ENCODE data around the gene BCL2. TPM values are rescaled to one million over a fixed set of nuclear protein-coding genes. Genes with fewer than 3 reads are reported as not detected.

BCL2 gene
- total and polyA plus RNA-seq, 7 donors: 2.8 to 25.7 (median 11.3) TPM

- Histone ChIP-seq H3K4me1 (peaks cover 0 to 24% (median 22%) of the 10 kb centered on the region in 4 donors), H3K4me3 (no peak overlapping the region), H3K27me3 (no peaks in the 10 kb centered on the region), H3K27ac (no peak overlapping the region), H3K9me3 (no peaks in the 10 kb centered on the region), H3K36me3 (no peaks in the 10 kb centered on the region)
- TF ChIP-seq POLR2A (IDR thresholded peaks at IDR 0.05): no peak
- no peak for TF ChIP-seq POLR2AphosphoS5 (IDR thresholded peaks at IDR 0.05)
- TF ChIP-seq EP300 (IDR thresholded peaks at IDR 0.05): no peak
- TF ChIP-seq CTCF (IDR thresholded peaks at IDR 0.05): no peak
- DNase-seq: no peak
- WGBS, 2 donors: 65 to 70% methylated on average over 3 of the region's 3 CpGs
- intact Hi-C loops (cut with DNase I): no loop called here
Observed at GRCh38 chr18:63152096-63152495, 167.5 kb downstream of the BCL2 start.

- 91 to 96% methylated on average over 5 of the region's 5 CpGs for WGBS, 2 donors
- Histone ChIP-seq H3K36me3 (no peaks in the 10 kb centered on the region), H3K27ac (no peak overlapping the region), H3K4me1 (peaks cover 0 to 25% (median 23%) of the 10 kb centered on the region in 4 donors), H3K4me3 (no peak overlapping the region), H3K9me3 (no peaks in the 10 kb centered on the region), H3K27me3 (no peaks in the 10 kb centered on the region)
- no peak for TF ChIP-seq POLR2A (IDR thresholded peaks at IDR 0.05)
- no peak for TF ChIP-seq EP300 (IDR thresholded peaks at IDR 0.05)
- DNase-seq: no peak
- intact Hi-C loops (cut with DNase I): no loop called here
Observed at GRCh38 chr18:63151539-63151938, 168.0 kb downstream of the BCL2 start.

GRCh38 chr18:63150942-63151421 lies 168.6 kb downstream of the BCL2 start:
- TF ChIP-seq POLR2A (IDR thresholded peaks at IDR 0.05) (no peak), CTCF (IDR thresholded peaks at IDR 0.05) (no peak), POLR2AphosphoS5 (IDR thresholded peaks at IDR 0.05) (no peak), EP300 (IDR thresholded peaks at IDR 0.05) (no peak)
- no peak overlapping the region for H3K4me3 ChIP-seq
- no peak for DNase-seq
- H3K27ac ChIP-seq: no peak overlapping the region
- no peaks in the 10 kb centered on the region for H3K9me3 ChIP-seq
- peaks cover 0 to 30% (median 23%) of the 10 kb centered on the region in 4 donors for H3K4me1 ChIP-seq
- no peaks in the 10 kb centered on the region for H3K27me3 ChIP-seq
- intact Hi-C loops (cut with DNase I): no loop called here
- 83 to 92% methylated on average over 4 of the region's 4 CpGs for WGBS, 2 donors
- H3K36me3 ChIP-seq: no peaks in the 10 kb centered on the region

- WGBS, 2 donors: 80 to 84% methylated on average over 8 of the region's 8 CpGs
- no peaks in the 10 kb centered on the region for H3K9me3 ChIP-seq
Observed at GRCh38 chr18:63150326-63150725, 169.2 kb downstream of the BCL2 start.

GRCh38 chr18:63149302-63149587 lies 170.3 kb downstream of the BCL2 start:
- intact Hi-C loops (cut with DNase I): loop anchor here (5.0 kb wide), 2 partner anchors 38 to 88 kb away; no protein-coding TSS in a partner anchor
- Histone ChIP-seq H3K27me3 (no peaks in the 10 kb centered on the region), H3K27ac (peak overlapping the region; percentile 17 to 57 (median 48))

More at GRCh38 chr18:63150326-63150725, 169.2 kb downstream of the BCL2 start:
- Histone ChIP-seq H3K36me3 (no peaks in the 10 kb centered on the region), H3K27ac (no peak overlapping the region), H3K27me3 (no peaks in the 10 kb centered on the region), H3K4me3 (no peak overlapping the region), H3K4me1 (peaks cover 0 to 25% (median 20%) of the 10 kb centered on the region in 4 donors)
- DNase-seq: no peak
- intact Hi-C loops (cut with DNase I): no loop called here
- TF ChIP-seq POLR2A (IDR thresholded peaks at IDR 0.05) (no peak), POLR2AphosphoS5 (IDR thresholded peaks at IDR 0.05) (no peak), CTCF (IDR thresholded peaks at IDR 0.05) (no peak)

More at GRCh38 chr18:63149302-63149587, 170.3 kb downstream of the BCL2 start:
- 85 to 92% methylated on average over 9 of the region's 9 CpGs for WGBS, 2 donors
- DNase-seq: no peak
- Histone ChIP-seq H3K9me3 (no peaks in the 10 kb centered on the region), H3K4me3 (no peak overlapping the region), H3K4me1 (peaks cover 0 to 25% (median 16%) of the 10 kb centered on the region in 4 donors), H3K36me3 (no peaks in the 10 kb centered on the region)
- TF ChIP-seq POLR2AphosphoS5 (IDR thresholded peaks at IDR 0.05) (peak in 1 of 4 donors; percentile 33), POLR2A (IDR thresholded peaks at IDR 0.05) (no peak)

All from sigmoid colon (tissue), 7 donors.